ENCODE measurements around the gene TMEM184A.
"Not testable (repeated sequence)": the region's sequence is repeated elsewhere in the genome, so short reads cannot be mapped to it uniquely, and the experiment has no call there.

TMEM184A gene

GRCh38 chr7:1588978-1589377 lies 33.0 kb upstream of the TMEM184A start:
- Histone ChIP-seq H3K36me3 (ENCODE audit: control insufficient read depth, insufficient read depth, low read length) (no peaks in the 10 kb centered on the region), H3K27me3 (ENCODE audit: control insufficient read depth, insufficient read depth, low read length) (no peaks in the 10 kb centered on the region), H3K27ac (ENCODE audit: low read depth, low read length) (no peak overlapping the region), H3K4me3 (ENCODE audit: low read depth, low read length) (no peak overlapping the region), H3K9me3 (ENCODE audit: control insufficient read depth, insufficient read depth, low read length) (no peaks in the 10 kb centered on the region; the same call in 1 of the 2 replicates), H3K9ac (ENCODE audit: low read depth, low read length) (no peak overlapping the region), H3K4me1 (ENCODE audit: control insufficient read depth, insufficient read depth, low read length) (no peaks in the 10 kb centered on the region)

- H3K4me3 ChIP-seq (ENCODE audit: low read depth, low read length) = no peak overlapping the region
- H3K27me3 ChIP-seq (ENCODE audit: control insufficient read depth, insufficient read depth, low read length) = no peaks in the 10 kb centered on the region
- no peaks in the 10 kb centered on the region for H3K36me3 ChIP-seq (ENCODE audit: control insufficient read depth, insufficient read depth, low read length)
- H3K9ac ChIP-seq (ENCODE audit: low read depth, low read length) = no peak overlapping the region
- H3K27ac ChIP-seq (ENCODE audit: low read depth, low read length) = no peak overlapping the region
- no peaks in the 10 kb centered on the region for H3K4me1 ChIP-seq (ENCODE audit: control insufficient read depth, insufficient read depth, low read length)
- H3K9me3 ChIP-seq (ENCODE audit: control insufficient read depth, insufficient read depth, low read length) = no peaks in the 10 kb centered on the region; the same call in 1 of the 2 replicates
Observed at GRCh38 chr7:1587738-1588137, 31.7 kb upstream of the TMEM184A start.

GRCh38 chr7:1586827-1587705 lies 31.1 kb upstream of the TMEM184A start:
- no peaks in the 10 kb centered on the region for H3K27me3 ChIP-seq (ENCODE audit: control insufficient read depth, insufficient read depth, low read length)
- H3K27ac ChIP-seq (ENCODE audit: low read depth, low read length) = no peak overlapping the region
- no peaks in the 10 kb centered on the region; the same call in 1 of the 2 replicates for H3K9me3 ChIP-seq (ENCODE audit: control insufficient read depth, insufficient read depth, low read length)
- H3K4me3 ChIP-seq (ENCODE audit: low read depth, low read length) = no peak overlapping the region
- no peak overlapping the region for H3K9ac ChIP-seq (ENCODE audit: low read depth, low read length)
- no peaks in the 10 kb centered on the region for H3K36me3 ChIP-seq (ENCODE audit: control insufficient read depth, insufficient read depth, low read length)
- no peaks in the 10 kb centered on the region for H3K4me1 ChIP-seq (ENCODE audit: control insufficient read depth, insufficient read depth, low read length)

- Histone ChIP-seq H3K9ac (ENCODE audit: low read depth, low read length) (no peak overlapping the region), H3K9me3 (ENCODE audit: control insufficient read depth, insufficient read depth, low read length) (no peaks in the 10 kb centered on the region; the same call in 1 of the 2 replicates), H3K36me3 (ENCODE audit: control insufficient read depth, insufficient read depth, low read length) (no peaks in the 10 kb centered on the region), H3K4me3 (ENCODE audit: low read depth, low read length) (no peak overlapping the region), H3K27ac (ENCODE audit: low read depth, low read length) (no peak overlapping the region), H3K4me1 (ENCODE audit: control insufficient read depth, insufficient read depth, low read length) (no peaks in the 10 kb centered on the region), H3K27me3 (ENCODE audit: control insufficient read depth, insufficient read depth, low read length) (no peaks in the 10 kb centered on the region)
Observed at GRCh38 chr7:1586126-1586826, 30.3 kb upstream of the TMEM184A start.

GRCh38 chr7:1585142-1585981 lies 29.4 kb upstream of the TMEM184A start:
- Histone ChIP-seq H3K4me1 (ENCODE audit: control insufficient read depth, insufficient read depth, low read length) (peaks cover 3% of the 10 kb centered on the region; the same call in 1 of the 2 replicates), H3K36me3 (ENCODE audit: control insufficient read depth, insufficient read depth, low read length) (no peaks in the 10 kb centered on the region), H3K9ac (ENCODE audit: low read depth, low read length) (no peak overlapping the region), H3K4me3 (ENCODE audit: low read depth, low read length) (no peak overlapping the region), H3K27me3 (ENCODE audit: control insufficient read depth, insufficient read depth, low read length) (no peaks in the 10 kb centered on the region), H3K27ac (ENCODE audit: low read depth, low read length) (no peak overlapping the region), H3K9me3 (ENCODE audit: control insufficient read depth, insufficient read depth, low read length) (no peaks in the 10 kb centered on the region; the same call in 1 of the 2 replicates)

GRCh38 chr7:1584700-1585099 lies 28.7 kb upstream of the TMEM184A start:
- Histone ChIP-seq H3K36me3 (ENCODE audit: control insufficient read depth, insufficient read depth, low read length) (no peaks in the 10 kb centered on the region), H3K4me1 (ENCODE audit: control insufficient read depth, insufficient read depth, low read length) (peaks cover 10% of the 10 kb centered on the region), H3K4me3 (ENCODE audit: low read depth, low read length) (no peak overlapping the region), H3K9ac (ENCODE audit: low read depth, low read length) (no peak overlapping the region), H3K27ac (ENCODE audit: low read depth, low read length) (no peak overlapping the region), H3K9me3 (ENCODE audit: control insufficient read depth, insufficient read depth, low read length) (no peaks in the 10 kb centered on the region; the same call in 1 of the 2 replicates), H3K27me3 (ENCODE audit: control insufficient read depth, insufficient read depth, low read length) (no peaks in the 10 kb centered on the region)

GRCh38 chr7:1583241-1583930 lies 27.4 kb upstream of the TMEM184A start:
- H3K27ac ChIP-seq (ENCODE audit: low read depth, low read length); H3K27me3 ChIP-seq (ENCODE audit: control insufficient read depth, insufficient read depth, low read length); H3K9ac ChIP-seq (ENCODE audit: low read depth, low read length); H3K9me3 ChIP-seq (ENCODE audit: control insufficient read depth, insufficient read depth, low read length); H3K36me3 ChIP-seq (ENCODE audit: control insufficient read depth, insufficient read depth, low read length); H3K4me3 ChIP-seq (ENCODE audit: low read depth, low read length): not testable (repeated sequence)
- peaks cover 11% of the 10 kb centered on the region for H3K4me1 ChIP-seq (ENCODE audit: control insufficient read depth, insufficient read depth, low read length)

GRCh38 chr7:1580422-1581030 lies 24.5 kb upstream of the TMEM184A start:
- Histone ChIP-seq H3K4me1 (ENCODE audit: control insufficient read depth, insufficient read depth, low read length) (peaks cover 25% of the 10 kb centered on the region), H3K27me3 (ENCODE audit: control insufficient read depth, insufficient read depth, low read length) (no peaks in the 10 kb centered on the region), H3K27ac (ENCODE audit: low read depth, low read length) (no peak overlapping the region), H3K9ac (ENCODE audit: low read depth, low read length) (no peak overlapping the region), H3K9me3 (ENCODE audit: control insufficient read depth, insufficient read depth, low read length) (peaks cover 3% of the 10 kb centered on the region; the same call in 1 of the 2 replicates), H3K4me3 (ENCODE audit: low read depth, low read length) (no peak overlapping the region), H3K36me3 (ENCODE audit: control insufficient read depth, insufficient read depth, low read length) (no peaks in the 10 kb centered on the region)

- H3K9me3 ChIP-seq (ENCODE audit: control insufficient read depth, insufficient read depth, low read length) = peaks cover 3% of the 10 kb centered on the region; the same call in 1 of the 2 replicates
- H3K9ac ChIP-seq (ENCODE audit: low read depth, low read length) = no peak overlapping the region
- H3K27me3 ChIP-seq (ENCODE audit: control insufficient read depth, insufficient read depth, low read length) = no peaks in the 10 kb centered on the region
- H3K4me1 ChIP-seq (ENCODE audit: control insufficient read depth, insufficient read depth, low read length) = peaks cover 25% of the 10 kb centered on the region
- H3K27ac ChIP-seq (ENCODE audit: low read depth, low read length) = no peak overlapping the region
- H3K4me3 ChIP-seq (ENCODE audit: low read depth, low read length) = no peak overlapping the region
- H3K36me3 ChIP-seq (ENCODE audit: control insufficient read depth, insufficient read depth, low read length) = no peaks in the 10 kb centered on the region
Observed at GRCh38 chr7:1579481-1580421, 23.7 kb upstream of the TMEM184A start.

Measured in HUES48 (cell line).